GM06990 (cell line): ENCODE results near the gene TMEM100.

Experiments used
- DNase-seq: peaks from one replicate; pipeline ENCODE4 v3.0.0-alpha.2; 2011; ENCODE audit not compliant: insufficient read length; ENCODE audit errors: extremely low read depth
- H3K27me3 ChIP-seq: replicated peaks from 2 replicates; pipeline ENCODE4 v1.6.0; 2011; ENCODE audit warnings: low read length; ENCODE audit not compliant: control insufficient read depth, insufficient read depth
- H3K36me3 ChIP-seq: 2 replicates; pipeline ENCODE4 v1.5.1; 2011; ENCODE audit warnings: low read length; ENCODE audit not compliant: control insufficient read depth, insufficient read depth
- H3K4me3 ChIP-seq: replicated peaks from 2 replicates; pipeline ENCODE4 v1.5.1; 2011; ENCODE audit warnings: low read depth, mild to moderate bottlenecking, control low read depth, low read length
- TF ChIP-seq, protein P1 (sequence below): IDR thresholded peaks from 2 replicates; pipeline ENCODE4 v1.5.1; 2011; ENCODE audit warnings: low read length, control low read depth, mild to moderate bottlenecking, inconsistent platforms; ENCODE audit not compliant: insufficient read depth, poor library complexity, severe bottlenecking

TMEM100 gene

GRCh38 chr17:55705847-55706246 is 16.8 kb downstream of the TMEM100 start:
- H3K27me3 ChIP-seq = no peaks in the 10 kb centered on the region
- TF ChIP-seq, protein P1, sequence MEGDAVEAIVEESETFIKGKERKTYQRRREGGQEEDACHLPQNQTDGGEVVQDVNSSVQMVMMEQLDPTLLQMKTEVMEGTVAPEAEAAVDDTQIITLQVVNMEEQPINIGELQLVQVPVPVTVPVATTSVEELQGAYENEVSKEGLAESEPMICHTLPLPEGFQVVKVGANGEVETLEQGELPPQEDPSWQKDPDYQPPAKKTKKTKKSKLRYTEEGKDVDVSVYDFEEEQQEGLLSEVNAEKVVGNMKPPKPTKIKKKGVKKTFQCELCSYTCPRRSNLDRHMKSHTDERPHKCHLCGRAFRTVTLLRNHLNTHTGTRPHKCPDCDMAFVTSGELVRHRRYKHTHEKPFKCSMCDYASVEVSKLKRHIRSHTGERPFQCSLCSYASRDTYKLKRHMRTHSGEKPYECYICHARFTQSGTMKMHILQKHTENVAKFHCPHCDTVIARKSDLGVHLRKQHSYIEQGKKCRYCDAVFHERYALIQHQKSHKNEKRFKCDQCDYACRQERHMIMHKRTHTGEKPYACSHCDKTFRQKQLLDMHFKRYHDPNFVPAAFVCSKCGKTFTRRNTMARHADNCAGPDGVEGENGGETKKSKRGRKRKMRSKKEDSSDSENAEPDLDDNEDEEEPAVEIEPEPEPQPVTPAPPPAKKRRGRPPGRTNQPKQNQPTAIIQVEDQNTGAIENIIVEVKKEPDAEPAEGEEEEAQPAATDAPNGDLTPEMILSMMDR = no peak
- DNase-seq = peak; percentile 27
- no peaks in the 10 kb centered on the region for H3K36me3 ChIP-seq
- H3K4me3 ChIP-seq = no peak overlapping the region

GRCh38 chr17:55704401-55704800 is 18.3 kb downstream of the TMEM100 start:
- Histone ChIP-seq H3K27me3 (no peaks in the 10 kb centered on the region), H3K36me3 (no peaks in the 10 kb centered on the region), H3K4me3 (no peak overlapping the region)
- DNase-seq = no peak
- TF ChIP-seq, protein P1 = no peak

- no peak overlapping the region for H3K4me3 ChIP-seq
- no peak for DNase-seq
- TF ChIP-seq, protein P1 = no peak
These were observed 20.5 kb downstream of the TMEM100 start for GRCh38 chr17:55702150-55702549.

GRCh38 chr17:55699181-55699860 is 23.3 kb downstream of the TMEM100 start:
- DNase-seq = no peak
- H3K36me3 ChIP-seq = no peaks in the 10 kb centered on the region
- TF ChIP-seq, protein P1 = no peak

More at GRCh38 chr17:55702150-55702549, 20.5 kb downstream of the TMEM100 start:
- Histone ChIP-seq H3K36me3 (no peaks in the 10 kb centered on the region), H3K27me3 (no peaks in the 10 kb centered on the region)

DNA sequence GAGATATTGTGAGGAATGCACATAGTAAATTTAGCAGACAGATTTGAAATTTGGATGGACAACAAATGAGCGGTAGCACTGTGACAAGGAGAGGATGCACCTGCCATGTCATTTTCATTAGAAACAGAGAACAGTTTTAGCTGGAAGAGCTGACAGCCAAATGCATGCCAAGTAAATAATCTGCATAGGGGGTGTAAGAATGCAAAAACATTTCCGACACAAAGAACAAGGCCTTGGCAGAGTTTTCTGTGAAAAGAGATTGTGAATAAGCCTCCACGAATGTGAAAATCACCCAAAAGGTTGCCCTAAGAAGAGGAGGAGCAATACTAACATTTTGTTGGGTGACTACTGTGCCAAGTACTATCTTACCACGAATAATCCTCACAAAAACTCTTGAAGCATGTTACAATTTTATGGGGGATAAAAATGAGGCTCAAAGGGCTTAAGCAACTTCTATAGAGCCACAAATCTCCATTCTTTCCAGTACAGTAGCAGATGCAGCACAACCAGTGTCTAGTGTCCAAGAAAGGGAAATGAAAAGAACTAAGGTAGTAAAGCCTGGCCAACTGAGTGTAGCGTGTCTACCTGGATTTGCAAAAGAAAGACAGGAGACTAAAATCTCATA is 28.3 kb downstream of the TMEM100 start:
- DNase-seq = no peak
- TF ChIP-seq, protein P1 = no peak
- Histone ChIP-seq H3K27me3 (no peaks in the 10 kb centered on the region), H3K4me3 (no peak overlapping the region), H3K36me3 (no peaks in the 10 kb centered on the region)

More at GRCh38 chr17:55699181-55699860, 23.3 kb downstream of the TMEM100 start:
- Histone ChIP-seq H3K4me3 (no peak overlapping the region), H3K27me3 (no peaks in the 10 kb centered on the region)
